ENCODE data around the gene TMEM200C. TPM values are rescaled to one million over a fixed set of nuclear protein-coding genes. Genes with fewer than 3 reads are reported as not detected.

Gene TMEM200C
- total and polyA plus RNA-seq, 2 experiments from 2014 or later, result 3.1 to 3.4 TPM

DNA sequence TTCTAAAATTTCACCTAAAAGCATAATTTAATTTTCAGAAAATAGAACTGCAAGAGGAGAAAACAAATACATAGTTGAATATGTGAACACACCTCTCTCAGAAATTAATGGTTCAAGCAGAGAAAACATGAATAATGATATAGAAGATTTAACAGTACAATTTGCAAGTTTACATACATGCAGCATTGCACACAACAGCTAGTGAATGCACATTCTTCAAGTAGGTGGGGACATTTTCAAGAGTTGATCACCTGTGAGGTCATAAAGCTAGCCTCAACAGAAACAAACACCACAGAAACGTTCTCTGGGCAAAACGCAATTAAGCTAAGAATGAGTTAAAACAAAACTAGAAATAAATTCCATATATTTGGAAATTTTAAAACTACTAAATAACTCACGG lies 38.1 kb downstream of the TMEM200C start:
- 72% methylated on average over 3 of the region's 3 CpGs for WGBS (ENCODE audit: low lambda C conversion rate, missing lambda C conversion rate)
- Histone ChIP-seq H3K9me2 (replicated peaks; ENCODE audit: insufficient read depth) (no peaks in the 10 kb centered on the region), H3K27me3 (no peaks in the 10 kb centered on the region), H2AFZ (no peak overlapping the region), H3K4me1 (ENCODE audit: insufficient read depth) (no peaks in the 10 kb centered on the region), H3K4me3 (no peak overlapping the region), H4K20me1 (ENCODE audit: insufficient read depth, poor library complexity, severe bottlenecking) (no peaks in the 10 kb centered on the region), H3K4me2 (no peak overlapping the region), H3K79me2 (no peaks in the 10 kb centered on the region), H3K36me3 (replicated peaks; ENCODE audit: insufficient read depth, low read depth) (no peaks in the 10 kb centered on the region), H3K27ac (no peak overlapping the region), H3K9me3 (ENCODE audit: low read depth) (no peaks in the 10 kb centered on the region)
- DNase-seq (ENCODE audit: low spot score), result no peak
- TF ChIP-seq EZH2 (IDR thresholded peaks at IDR 0.05; ENCODE audit: borderline replicate concordance), result no peak
- TF ChIP-seq, protein P1, sequence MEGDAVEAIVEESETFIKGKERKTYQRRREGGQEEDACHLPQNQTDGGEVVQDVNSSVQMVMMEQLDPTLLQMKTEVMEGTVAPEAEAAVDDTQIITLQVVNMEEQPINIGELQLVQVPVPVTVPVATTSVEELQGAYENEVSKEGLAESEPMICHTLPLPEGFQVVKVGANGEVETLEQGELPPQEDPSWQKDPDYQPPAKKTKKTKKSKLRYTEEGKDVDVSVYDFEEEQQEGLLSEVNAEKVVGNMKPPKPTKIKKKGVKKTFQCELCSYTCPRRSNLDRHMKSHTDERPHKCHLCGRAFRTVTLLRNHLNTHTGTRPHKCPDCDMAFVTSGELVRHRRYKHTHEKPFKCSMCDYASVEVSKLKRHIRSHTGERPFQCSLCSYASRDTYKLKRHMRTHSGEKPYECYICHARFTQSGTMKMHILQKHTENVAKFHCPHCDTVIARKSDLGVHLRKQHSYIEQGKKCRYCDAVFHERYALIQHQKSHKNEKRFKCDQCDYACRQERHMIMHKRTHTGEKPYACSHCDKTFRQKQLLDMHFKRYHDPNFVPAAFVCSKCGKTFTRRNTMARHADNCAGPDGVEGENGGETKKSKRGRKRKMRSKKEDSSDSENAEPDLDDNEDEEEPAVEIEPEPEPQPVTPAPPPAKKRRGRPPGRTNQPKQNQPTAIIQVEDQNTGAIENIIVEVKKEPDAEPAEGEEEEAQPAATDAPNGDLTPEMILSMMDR (IDR thresholded peaks at IDR 0.05; ENCODE audit: poor library complexity), result no peak
- no peak for TF ChIP-seq EZH2phosphoT487 (IDR thresholded peaks at IDR 0.05; ENCODE audit: low read depth, severe bottlenecking, unreplicated experiment)

DNA sequence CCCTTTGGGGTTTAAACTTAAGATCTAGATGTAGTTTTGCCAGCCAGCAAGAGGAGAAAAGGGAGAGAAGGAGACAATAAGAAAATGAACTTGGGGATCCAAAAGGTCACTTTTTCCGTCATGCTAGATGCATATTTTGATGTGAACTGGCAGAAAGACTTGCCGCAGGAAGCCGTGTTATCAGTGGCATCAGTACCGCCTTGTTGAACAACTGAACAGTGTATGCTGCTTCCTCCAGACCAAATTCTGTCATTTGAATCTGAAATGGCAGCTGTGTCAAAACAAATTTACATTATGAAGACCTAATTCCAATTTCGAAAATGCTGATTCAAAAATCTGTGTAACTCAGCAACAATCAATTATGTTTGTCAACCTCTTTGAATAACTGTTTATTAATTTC lies 42.1 kb downstream of the TMEM200C start:
- Histone ChIP-seq H3K9me3 (ENCODE audit: low read depth) (no peaks in the 10 kb centered on the region), H3K4me1 (ENCODE audit: insufficient read depth) (no peaks in the 10 kb centered on the region), H3K36me3 (replicated peaks; ENCODE audit: insufficient read depth, low read depth) (no peaks in the 10 kb centered on the region), H4K20me1 (ENCODE audit: insufficient read depth, poor library complexity, severe bottlenecking) (no peaks in the 10 kb centered on the region), H2AFZ (no peak overlapping the region), H3K4me2 (no peak overlapping the region), H3K9me2 (replicated peaks; ENCODE audit: insufficient read depth) (no peaks in the 10 kb centered on the region), H3K27me3 (peaks cover 4% of the 10 kb centered on the region), H3K79me2 (no peaks in the 10 kb centered on the region), H3K4me3 (no peak overlapping the region), H3K27ac (no peak overlapping the region)
- WGBS (ENCODE audit: low lambda C conversion rate, missing lambda C conversion rate), result 87% methylated on average over 5 of the region's 5 CpGs
- DNase-seq (ENCODE audit: low spot score), result no peak
- TF ChIP-seq EZH2phosphoT487 (IDR thresholded peaks at IDR 0.05; ENCODE audit: low read depth, severe bottlenecking, unreplicated experiment) (no peak), EZH2 (IDR thresholded peaks at IDR 0.05; ENCODE audit: borderline replicate concordance) (no peak)
- TF ChIP-seq, protein P1 (IDR thresholded peaks at IDR 0.05; ENCODE audit: poor library complexity), result no peak

DNA sequence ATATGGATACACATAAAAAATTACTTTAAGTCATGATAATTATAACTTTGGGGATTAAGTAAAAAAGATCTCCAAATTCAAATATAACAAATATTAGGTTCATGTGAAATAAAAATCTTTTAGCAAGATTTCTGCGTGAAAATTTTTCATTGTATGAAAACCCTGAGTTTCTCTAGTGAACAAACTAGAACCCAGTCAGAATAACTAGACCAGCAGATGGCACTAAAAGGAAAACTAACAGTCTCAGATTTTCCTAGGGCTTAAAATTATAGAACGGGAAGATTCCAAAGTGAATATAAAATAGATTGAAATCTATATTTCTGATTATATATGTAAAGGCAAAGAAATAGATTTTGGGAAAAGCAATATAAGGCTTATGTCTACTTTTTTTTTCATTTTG lies 43.3 kb downstream of the TMEM200C start:
- TF ChIP-seq, protein P1 (IDR thresholded peaks at IDR 0.05; ENCODE audit: poor library complexity), result peak; percentile 53
- no peak for TF ChIP-seq EZH2phosphoT487 (IDR thresholded peaks at IDR 0.05; ENCODE audit: low read depth, severe bottlenecking, unreplicated experiment)

DNA sequence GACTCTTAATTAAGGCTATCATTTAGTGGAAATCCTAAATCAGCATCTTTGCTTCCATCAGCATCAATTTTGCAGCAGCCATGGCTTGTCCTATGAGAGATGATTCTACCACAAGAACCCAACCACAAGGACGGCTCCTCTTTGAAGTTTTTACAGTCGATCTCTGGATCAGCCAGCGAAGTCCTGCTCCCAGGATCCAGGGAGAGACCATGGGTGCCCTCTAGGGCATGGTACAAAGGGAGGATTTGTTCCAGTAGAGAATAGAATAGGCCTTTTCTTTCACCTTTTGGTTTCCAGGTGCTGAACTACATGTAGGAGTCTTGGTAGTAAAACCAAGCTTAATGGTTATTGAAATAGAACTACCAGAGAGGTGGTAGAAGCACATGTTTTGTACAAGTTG lies 52.7 kb downstream of the TMEM200C start:
- no peak overlapping the region for H3K4me2 ChIP-seq
- no peak overlapping the region for H3K27ac ChIP-seq
- no peak for DNase-seq (ENCODE audit: low spot score)
- H3K27me3 ChIP-seq, result no peaks in the 10 kb centered on the region
- no peaks in the 10 kb centered on the region for H3K79me2 ChIP-seq
- no peaks in the 10 kb centered on the region for H3K4me1 ChIP-seq (ENCODE audit: insufficient read depth)
- H2AFZ ChIP-seq, result no peak overlapping the region
- H3K36me3 ChIP-seq (replicated peaks; ENCODE audit: insufficient read depth, low read depth), result no peaks in the 10 kb centered on the region
- no peaks in the 10 kb centered on the region for H3K9me2 ChIP-seq (replicated peaks; ENCODE audit: insufficient read depth)
- H3K9me3 ChIP-seq (ENCODE audit: low read depth), result no peaks in the 10 kb centered on the region
- TF ChIP-seq, protein P1 (IDR thresholded peaks at IDR 0.05; ENCODE audit: poor library complexity), result no peak
- TF ChIP-seq EZH2 (IDR thresholded peaks at IDR 0.05; ENCODE audit: borderline replicate concordance) (no peak), EZH2phosphoT487 (IDR thresholded peaks at IDR 0.05; ENCODE audit: low read depth, severe bottlenecking, unreplicated experiment) (no peak)
- H4K20me1 ChIP-seq (ENCODE audit: insufficient read depth, poor library complexity, severe bottlenecking), result no peaks in the 10 kb centered on the region
- H3K4me3 ChIP-seq, result no peak overlapping the region
- WGBS (ENCODE audit: low lambda C conversion rate, missing lambda C conversion rate), result 56% methylated on average over 3 of the region's 3 CpGs

More for the DNA sequence above, 43.3 kb downstream of the TMEM200C start:
- no peak overlapping the region for H3K27ac ChIP-seq
- H3K36me3 ChIP-seq (replicated peaks; ENCODE audit: insufficient read depth, low read depth), result no peaks in the 10 kb centered on the region
- H3K4me1 ChIP-seq (ENCODE audit: insufficient read depth), result no peaks in the 10 kb centered on the region
- no peak for DNase-seq (ENCODE audit: low spot score)
- H2AFZ ChIP-seq, result no peak overlapping the region
- H3K79me2 ChIP-seq, result no peaks in the 10 kb centered on the region
- no peak overlapping the region for H3K4me2 ChIP-seq
- H3K9me3 ChIP-seq (ENCODE audit: low read depth), result no peaks in the 10 kb centered on the region
- H4K20me1 ChIP-seq (ENCODE audit: insufficient read depth, poor library complexity, severe bottlenecking), result no peaks in the 10 kb centered on the region
- H3K27me3 ChIP-seq, result peaks cover 6% of the 10 kb centered on the region
- H3K4me3 ChIP-seq, result no peak overlapping the region
- H3K9me2 ChIP-seq (replicated peaks; ENCODE audit: insufficient read depth), result no peaks in the 10 kb centered on the region
- WGBS (ENCODE audit: low lambda C conversion rate, missing lambda C conversion rate), result 43% methylated on average over 2 of the region's 2 CpGs

All from hepatocyte (in vitro differentiated cells).